Nephron progenitor cell (in vitro differentiated cells): Measurements from ENCODE around the gene CFAP46.

ENCODE experiments used
- DNase-seq: peaks from one replicate; pipeline ENCODE4 v3.0.0; 2021
- H3K27ac Mint-ChIP-seq: 2 replicates; pipeline ENCODE4 v1.8.0; 2021; ENCODE audit warnings: mild to moderate bottlenecking, moderate library complexity, mixed read lengths
- H3K27me3 Mint-ChIP-seq: 2 replicates; pipeline ENCODE4 v1.8.0; 2021; ENCODE audit warnings: mild to moderate bottlenecking, low read depth, mixed read lengths; ENCODE audit not compliant: poor library complexity
- H3K36me3 Mint-ChIP-seq: 2 replicates; pipeline ENCODE4 v1.8.0; 2021; ENCODE audit warnings: low read depth, mixed read lengths
- H3K4me1 Mint-ChIP-seq: 2 replicates; pipeline ENCODE4 v1.8.0; 2021; ENCODE audit warnings: mixed read lengths
- H3K4me3 Mint-ChIP-seq: 2 replicates; pipeline ENCODE4 v1.8.0; 2021; ENCODE audit warnings: mild to moderate bottlenecking, moderate library complexity, mixed read lengths
- H3K9me3 Mint-ChIP-seq: 2 replicates; pipeline ENCODE4 v1.8.0; 2021; ENCODE audit warnings: mild to moderate bottlenecking, moderate library complexity, mixed read lengths
- TF ChIP-seq, protein P1 (sequence below): fragments of 200-600 bp; sonication (generic); IDR thresholded peaks from 2 replicates; pipeline ENCODE4 v1.5.0; 2021; ENCODE audit warnings: antibody characterized with exemption

The CFAP46 gene

DNA sequence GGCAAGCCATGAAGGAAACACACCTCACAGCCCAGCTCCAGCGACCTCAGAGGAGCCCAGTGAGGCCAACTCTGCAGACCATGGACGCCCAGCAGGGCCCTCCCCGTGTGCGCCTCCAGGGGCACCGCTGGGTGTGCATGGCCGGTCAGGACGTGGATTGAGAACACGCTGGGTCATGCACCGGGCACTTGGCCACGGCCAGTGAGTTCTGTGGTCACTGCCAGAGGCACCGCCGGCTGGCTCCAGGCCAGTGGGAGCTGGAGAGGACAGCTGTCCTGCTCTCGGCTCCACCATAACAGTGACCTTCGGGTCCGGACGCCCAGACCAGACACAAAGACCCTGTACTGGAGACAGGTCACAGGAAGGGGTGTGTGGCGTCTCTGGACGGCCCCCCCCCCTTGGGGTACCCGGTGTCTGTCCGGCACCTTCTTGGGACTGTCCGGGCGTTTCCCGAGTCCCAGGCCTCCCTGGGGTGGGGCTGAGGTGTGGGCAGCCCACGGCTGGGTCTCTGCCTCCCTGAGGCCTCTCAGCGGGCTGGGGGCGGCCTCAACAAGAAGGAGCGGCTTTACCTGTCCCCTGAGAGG, 106.0 kb downstream of the CFAP46 start:
- Mint-ChIP-seq H3K36me3 (no peaks in the 10 kb centered on the region), H3K4me3 (no peak overlapping the region), H3K27ac (no peak overlapping the region), H3K4me1 (peaks cover 12% of the 10 kb centered on the region), H3K9me3 (peaks cover 4% of the 10 kb centered on the region), H3K27me3 (peaks cover 36% of the 10 kb centered on the region)
- DNase-seq: no peak
- TF ChIP-seq, protein P1, sequence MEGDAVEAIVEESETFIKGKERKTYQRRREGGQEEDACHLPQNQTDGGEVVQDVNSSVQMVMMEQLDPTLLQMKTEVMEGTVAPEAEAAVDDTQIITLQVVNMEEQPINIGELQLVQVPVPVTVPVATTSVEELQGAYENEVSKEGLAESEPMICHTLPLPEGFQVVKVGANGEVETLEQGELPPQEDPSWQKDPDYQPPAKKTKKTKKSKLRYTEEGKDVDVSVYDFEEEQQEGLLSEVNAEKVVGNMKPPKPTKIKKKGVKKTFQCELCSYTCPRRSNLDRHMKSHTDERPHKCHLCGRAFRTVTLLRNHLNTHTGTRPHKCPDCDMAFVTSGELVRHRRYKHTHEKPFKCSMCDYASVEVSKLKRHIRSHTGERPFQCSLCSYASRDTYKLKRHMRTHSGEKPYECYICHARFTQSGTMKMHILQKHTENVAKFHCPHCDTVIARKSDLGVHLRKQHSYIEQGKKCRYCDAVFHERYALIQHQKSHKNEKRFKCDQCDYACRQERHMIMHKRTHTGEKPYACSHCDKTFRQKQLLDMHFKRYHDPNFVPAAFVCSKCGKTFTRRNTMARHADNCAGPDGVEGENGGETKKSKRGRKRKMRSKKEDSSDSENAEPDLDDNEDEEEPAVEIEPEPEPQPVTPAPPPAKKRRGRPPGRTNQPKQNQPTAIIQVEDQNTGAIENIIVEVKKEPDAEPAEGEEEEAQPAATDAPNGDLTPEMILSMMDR: no peak

DNA sequence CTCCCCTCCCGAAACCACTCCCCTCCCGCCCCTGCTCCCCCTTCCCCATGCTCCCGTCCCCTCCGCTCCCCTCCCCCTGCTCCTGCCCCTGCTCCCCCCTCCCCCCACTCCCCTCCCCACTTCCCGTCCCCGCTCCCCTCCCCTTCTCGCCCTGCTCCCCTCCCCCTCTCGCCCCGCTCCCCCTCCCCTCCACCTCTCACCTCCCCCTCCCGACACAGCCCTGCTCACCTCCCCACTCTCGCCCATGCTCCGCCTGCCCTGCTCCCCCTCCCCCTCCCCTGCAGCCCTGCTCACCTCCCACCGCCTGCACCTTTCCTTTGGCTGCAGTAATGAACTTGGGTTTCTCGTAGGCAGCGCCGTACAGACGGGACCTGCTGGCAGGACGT, 106.5 kb downstream of the CFAP46 start:
- Mint-ChIP-seq H3K9me3 (peaks cover under 1% of the 10 kb centered on the region), H3K4me1 (peaks cover 12% of the 10 kb centered on the region), H3K4me3 (no peak overlapping the region), H3K36me3 (no peaks in the 10 kb centered on the region), H3K27ac (no peak overlapping the region), H3K27me3 (peaks cover 37% of the 10 kb centered on the region)
- TF ChIP-seq, protein P1: no peak
- no peak for DNase-seq

DNA sequence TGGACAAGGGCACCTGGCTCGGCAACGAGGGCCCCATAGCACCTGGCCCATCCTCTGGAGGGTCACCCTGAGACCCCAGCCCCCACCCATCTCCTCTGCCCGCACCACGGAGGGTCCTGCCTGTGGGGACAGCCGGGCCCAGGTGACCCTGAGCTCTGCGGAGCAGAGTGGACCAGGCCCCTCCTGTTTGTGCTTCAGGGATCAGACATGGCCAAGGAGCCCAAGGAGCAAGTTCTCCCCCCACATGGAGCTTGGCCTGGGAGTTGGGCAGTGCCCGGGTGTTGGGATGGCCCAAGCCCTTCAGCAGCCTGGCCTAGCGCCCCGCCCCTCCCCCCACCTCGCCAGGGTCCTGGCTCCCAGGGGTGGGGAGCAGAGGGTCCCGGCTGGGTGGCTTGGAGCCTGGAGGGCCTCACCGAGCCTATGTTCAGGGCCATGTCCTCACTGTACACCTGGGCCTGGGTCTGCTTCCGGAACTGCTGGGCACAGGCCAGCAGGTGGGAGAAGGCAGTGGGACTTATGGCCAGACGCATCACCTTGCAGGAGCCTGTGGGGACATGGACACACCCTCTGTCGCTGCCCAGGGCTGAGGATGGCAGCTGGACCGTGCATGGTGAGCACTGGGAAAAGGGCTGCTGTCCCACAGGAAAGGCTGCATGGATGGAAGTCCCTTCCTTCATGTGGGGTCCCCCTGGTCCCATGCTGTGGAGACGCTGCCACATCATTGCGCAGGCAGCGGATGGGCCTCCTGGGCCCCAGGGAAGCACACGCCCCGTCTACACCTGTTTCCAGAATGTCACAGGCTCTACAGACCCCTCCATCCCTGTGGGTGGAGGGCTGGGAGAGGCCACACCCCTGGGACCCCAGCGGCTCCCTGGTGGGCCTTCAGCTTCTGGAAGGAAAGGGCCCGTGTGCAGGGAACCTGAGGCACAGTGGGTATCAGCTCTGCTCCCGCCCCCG, 107.2 kb downstream of the CFAP46 start:
- H3K4me1 Mint-ChIP-seq: peaks cover 12% of the 10 kb centered on the region
- DNase-seq: no peak
- no peak overlapping the region for H3K27ac Mint-ChIP-seq
- TF ChIP-seq, protein P1: no peak
- H3K4me3 Mint-ChIP-seq: no peak overlapping the region
- H3K36me3 Mint-ChIP-seq: no peaks in the 10 kb centered on the region
- peaks cover 37% of the 10 kb centered on the region for H3K27me3 Mint-ChIP-seq
- no peaks in the 10 kb centered on the region for H3K9me3 Mint-ChIP-seq

DNA sequence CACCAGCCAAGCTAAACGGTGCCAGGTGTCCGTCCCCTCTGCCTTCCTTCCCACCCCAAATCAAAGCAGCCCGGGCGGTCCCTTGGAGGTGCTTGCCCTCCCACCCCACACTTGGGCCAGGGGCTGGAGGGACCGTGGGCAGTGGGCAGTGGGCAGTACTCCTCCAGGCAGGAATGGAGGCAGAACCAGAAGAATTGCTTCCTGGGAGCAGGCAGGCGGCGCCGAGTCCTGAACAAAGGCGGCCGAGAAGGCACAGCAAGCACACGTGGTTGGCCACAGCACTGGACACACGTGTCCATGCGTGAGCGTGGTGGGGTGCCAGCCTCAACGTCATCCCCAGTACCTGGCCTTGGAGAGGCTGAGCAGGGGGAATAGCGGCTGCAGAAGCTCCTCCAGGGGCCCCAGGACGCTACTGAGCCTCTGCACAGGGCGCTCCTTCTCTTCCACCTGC, 108.0 kb downstream of the CFAP46 start:
- Mint-ChIP-seq H3K27me3 (peaks cover 35% of the 10 kb centered on the region), H3K9me3 (peaks cover 4% of the 10 kb centered on the region), H3K4me3 (no peak overlapping the region), H3K36me3 (no peaks in the 10 kb centered on the region), H3K4me1 (peaks cover 12% of the 10 kb centered on the region), H3K27ac (no peak overlapping the region)
- TF ChIP-seq, protein P1: no peak
- DNase-seq: no peak

DNA sequence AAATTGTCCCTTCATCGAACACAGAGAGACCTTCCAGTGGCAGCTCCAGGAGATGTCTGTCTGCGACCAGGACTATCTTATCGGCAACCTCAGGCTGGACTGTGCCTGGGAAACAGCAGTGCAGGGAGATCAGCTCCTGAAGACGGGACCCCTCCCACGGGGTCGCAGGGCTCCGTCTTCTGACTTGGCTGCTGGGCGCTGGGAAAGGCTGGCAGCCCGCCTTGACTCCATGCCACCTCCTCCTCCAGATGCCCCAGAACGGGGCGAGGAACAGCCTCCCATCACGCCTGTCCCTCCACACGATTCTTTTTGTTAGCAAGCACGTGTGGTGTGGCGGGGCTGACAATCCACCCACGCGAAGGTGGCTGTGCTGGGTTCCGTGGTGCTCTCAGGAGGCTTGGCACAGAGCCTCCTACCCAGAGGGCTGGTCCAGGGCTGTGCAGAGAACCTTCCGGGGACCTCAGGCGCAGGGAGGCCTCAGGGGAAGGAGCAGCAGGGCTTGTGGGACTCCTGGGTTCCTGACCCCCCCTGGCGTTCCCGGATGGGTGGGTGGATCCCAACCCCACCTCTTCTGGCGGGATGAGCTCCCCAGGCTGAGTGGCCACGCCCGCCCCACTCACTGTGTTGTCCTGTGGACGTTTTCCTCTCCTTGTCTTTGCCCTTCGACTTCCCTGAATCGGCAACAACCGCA, 108.8 kb downstream of the CFAP46 start:
- Mint-ChIP-seq H3K27ac (no peak overlapping the region), H3K27me3 (peaks cover 34% of the 10 kb centered on the region), H3K9me3 (peaks cover 12% of the 10 kb centered on the region), H3K36me3 (no peaks in the 10 kb centered on the region), H3K4me3 (no peak overlapping the region), H3K4me1 (peaks cover 12% of the 10 kb centered on the region)
- no peak for DNase-seq
- TF ChIP-seq, protein P1: no peak
